ENCODE data around the gene SLITRK5.

Gene SLITRK5, protein sequence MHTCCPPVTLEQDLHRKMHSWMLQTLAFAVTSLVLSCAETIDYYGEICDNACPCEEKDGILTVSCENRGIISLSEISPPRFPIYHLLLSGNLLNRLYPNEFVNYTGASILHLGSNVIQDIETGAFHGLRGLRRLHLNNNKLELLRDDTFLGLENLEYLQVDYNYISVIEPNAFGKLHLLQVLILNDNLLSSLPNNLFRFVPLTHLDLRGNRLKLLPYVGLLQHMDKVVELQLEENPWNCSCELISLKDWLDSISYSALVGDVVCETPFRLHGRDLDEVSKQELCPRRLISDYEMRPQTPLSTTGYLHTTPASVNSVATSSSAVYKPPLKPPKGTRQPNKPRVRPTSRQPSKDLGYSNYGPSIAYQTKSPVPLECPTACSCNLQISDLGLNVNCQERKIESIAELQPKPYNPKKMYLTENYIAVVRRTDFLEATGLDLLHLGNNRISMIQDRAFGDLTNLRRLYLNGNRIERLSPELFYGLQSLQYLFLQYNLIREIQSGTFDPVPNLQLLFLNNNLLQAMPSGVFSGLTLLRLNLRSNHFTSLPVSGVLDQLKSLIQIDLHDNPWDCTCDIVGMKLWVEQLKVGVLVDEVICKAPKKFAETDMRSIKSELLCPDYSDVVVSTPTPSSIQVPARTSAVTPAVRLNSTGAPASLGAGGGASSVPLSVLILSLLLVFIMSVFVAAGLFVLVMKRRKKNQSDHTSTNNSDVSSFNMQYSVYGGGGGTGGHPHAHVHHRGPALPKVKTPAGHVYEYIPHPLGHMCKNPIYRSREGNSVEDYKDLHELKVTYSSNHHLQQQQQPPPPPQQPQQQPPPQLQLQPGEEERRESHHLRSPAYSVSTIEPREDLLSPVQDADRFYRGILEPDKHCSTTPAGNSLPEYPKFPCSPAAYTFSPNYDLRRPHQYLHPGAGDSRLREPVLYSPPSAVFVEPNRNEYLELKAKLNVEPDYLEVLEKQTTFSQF

DNA sequence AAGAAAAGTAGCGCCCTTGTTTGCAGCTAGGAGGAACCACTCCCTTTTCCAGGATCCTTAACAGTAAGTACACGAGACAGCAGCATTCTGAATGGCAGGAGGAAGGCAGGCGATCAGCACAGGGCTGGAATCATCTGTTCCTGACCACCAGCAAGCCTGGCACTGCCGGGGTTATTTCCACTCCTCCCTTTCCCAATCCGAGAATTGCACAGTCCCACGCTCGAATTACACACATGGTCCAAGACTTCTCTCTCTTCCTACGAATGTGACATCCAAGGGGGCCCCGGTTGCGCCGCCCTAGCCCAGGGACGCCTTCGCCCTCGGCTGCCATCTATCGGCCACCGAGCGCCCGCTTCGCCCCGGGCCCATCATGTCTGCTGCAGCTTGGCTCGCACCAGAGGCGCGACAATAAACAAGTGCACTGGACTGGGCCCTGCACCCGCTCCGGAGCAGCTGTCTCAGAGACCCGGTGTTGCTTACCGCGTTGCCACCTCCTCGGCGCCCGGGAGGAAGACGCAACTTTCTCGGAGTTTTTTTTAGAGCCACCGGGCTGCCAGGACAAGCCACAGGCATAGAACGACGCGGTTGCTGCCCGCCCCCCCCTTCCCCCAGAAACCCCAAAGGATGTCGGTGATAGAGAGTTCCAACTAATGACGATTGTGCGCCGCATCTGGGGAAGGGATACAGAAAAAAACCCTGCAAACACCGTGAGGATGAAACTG, at the start of gene SLITRK5:
Gene SLITRK5, plus strand, starts transcription at position 341 of the 722 bp plus-strand sequence. CDS start 4,018 bp downstream, outside the sequence.
- DNase-seq = peak; percentile 71

DNA sequence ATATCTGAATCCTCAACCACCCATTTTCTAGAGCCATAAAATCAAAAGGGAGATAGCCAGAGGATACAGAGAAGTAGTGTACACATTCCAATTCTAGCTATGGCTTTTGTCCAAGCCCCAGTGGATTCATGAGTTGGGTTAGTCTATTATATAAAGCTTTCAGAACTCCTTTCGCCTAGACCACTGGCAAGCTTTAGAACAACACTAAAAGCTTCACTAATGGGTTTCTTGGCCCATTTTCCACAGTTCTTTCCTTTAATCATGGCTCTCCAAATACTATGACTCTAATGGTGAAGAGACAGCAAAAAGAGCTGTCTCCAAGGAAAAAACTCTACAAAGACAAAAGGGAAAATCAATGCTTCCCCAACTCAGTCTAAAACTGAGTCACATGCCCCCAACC, 48.2 kb upstream of the SLITRK5 start:
- DNase-seq = no peak

DNA sequence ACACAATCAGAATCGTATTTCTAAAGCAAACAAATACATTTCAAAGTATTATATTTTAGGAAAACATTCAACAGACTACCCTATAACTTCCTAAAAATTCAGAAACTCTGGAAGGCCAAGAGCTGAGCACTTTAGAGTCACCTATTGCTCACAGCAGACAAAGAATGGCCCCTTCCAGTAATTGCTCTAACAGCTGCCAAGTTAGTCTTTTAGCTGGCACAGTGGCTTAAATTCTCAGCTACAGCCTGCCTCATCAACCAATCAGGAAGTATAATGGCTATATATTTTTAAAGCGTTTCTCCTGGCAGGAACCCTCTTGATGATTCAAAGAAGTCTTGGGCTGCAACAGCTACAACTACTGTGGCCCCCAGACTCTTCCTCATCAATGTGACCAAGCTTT, 14.9 kb upstream of the SLITRK5 start:
- DNase-seq = no peak

DNA sequence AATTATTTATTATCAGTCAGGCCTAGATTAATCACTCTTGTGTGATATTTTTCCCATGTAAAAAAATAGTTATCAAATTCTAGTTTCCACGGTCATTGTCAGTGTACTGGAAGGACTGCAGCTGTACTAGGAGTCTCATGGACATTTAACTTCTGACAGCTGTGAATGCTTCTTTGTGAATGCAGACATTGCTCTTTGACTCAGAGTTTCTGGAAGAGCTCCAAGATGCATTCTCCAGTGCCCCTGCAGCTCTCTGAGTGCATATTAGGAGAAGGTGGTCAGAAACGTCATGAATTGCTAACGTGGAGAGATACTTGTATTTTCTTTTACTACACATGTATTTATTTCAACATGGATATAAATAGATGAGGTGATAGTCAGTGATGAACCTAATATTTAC, 9.7 kb upstream of the SLITRK5 start:
- DNase-seq = no peak

DNA sequence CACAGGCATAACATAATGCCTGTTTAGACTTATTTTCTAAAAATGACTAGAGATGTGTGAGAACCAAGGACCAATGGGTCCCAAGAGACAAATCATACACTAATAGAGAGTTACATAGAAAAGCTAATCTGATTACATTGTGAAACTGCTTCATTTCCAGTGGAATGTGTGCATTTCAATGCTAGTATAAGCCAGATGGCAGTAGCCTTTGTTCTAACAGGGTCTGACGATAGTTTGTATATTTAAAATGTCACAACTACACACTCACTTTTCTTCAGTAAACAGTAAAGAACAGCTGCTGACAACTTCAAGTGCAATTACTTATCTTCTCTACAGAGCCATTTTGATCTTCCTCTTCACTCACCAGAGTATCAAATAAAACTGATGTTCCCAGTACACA, 4.3 kb upstream of the SLITRK5 start:
- no peak for DNase-seq

DNA sequence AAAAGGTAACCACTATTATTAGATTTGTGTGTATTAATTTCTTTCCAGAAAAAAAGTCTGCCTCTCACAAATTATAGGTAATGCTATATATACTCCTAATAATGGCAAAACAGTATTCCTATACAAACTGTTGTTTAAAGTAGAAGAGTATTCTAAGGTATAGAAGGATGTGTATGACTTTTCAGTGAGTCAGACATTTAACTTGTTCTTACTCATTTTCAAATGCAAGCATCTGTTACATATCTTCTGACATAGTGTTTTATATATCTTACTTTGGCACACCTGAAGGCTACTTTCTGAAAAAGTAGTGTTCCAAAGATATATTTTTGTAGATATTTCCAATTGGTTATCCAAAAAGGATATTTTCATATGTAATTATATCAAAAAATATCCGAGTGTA, 3.5 kb upstream of the SLITRK5 start:
- DNase-seq = no peak

DNA sequence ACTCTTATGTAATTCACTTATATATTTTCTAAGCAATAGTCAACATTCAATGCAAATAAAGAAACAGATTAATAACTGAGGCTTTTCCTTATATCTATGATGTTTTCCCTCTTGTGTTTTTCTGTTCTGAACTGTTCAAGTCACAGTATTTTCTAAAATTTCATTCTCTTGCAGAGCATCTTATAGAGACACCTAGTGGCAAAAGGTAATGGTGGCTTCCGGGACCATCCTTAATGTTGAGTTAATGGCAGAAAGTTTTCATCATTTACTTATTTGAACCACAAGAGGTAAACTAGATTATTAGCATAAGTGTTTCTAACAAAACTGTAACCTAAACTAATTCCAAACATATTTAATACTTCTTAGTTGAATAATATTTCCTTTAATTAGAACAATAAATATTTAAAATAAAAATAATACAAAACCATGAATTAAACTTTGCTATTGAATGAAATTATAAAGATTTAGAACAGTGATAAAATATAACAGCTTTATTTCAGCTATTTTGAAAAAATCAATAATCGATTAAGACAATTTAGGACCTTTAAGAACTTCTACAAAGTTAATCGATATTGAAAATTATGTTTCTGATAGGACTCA, 1.7 kb upstream of the SLITRK5 start:
- no peak for DNase-seq

DNA sequence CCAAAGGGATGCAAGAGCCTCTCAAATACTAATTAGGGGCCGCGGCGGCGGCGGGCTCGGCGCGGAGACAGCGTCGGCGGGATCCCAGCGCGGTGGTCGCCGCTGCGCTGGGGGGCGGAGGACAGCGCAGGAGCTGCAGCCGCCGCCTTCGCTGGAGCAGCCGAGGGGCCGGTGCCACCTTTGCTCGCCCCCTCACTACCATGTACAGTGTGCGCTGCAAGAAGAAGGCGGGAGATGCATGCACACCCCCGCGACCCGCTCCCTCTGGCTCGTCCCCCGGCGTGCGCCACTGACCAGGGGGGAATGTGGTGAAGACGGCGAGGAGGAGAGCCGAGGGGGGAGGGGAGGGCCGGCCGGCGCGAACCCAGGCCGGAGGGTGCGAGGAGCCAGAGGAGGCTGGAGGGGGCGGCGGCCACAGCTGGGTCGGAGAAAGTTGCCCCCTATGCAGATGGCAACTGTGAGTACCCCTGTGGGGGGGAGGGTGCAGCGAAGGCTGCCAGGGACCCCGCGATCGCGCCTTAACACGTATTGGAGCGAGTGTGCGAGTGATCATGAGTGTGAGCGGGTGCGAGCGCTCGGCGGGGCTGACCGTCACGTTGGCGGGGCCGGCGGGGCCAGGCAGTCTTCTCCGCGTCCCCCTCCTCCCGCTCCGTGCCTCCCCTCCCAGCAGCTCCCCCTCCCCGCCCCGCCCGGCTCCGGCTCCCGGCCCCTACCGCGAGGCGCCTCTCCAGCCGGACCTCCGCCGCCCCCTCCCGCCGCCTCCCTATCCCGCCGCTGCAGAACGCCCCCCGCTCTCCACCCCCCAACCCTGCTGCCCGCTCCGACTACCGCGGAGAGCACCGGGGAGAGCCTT, 808 bp downstream of the SLITRK5 start:
- DNase-seq = no peak

DNA sequence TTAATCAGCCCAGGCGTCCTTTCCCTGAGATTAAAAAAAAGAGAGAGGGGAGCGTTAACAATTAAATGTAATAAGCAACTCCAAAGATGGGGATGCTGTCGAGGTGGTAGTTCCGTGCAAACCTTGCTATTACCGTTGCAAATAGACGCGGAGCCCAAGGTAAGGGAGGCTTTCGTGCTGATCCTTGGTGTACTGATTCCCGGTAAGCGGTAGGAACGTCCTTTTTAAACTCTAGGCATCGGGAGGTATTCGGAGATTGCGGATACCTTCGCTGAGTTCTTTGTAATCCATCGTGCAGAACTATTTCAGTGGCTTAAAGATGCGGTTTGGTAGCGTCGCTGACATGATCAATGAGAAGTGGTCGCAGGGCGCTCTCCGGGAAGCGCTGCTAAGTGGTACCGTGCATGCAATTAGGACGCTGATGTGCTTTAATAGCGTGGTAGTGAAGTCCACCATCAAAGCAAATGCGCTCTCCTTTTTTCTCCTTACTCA, 3.1 kb downstream of the SLITRK5 start:
- DNase-seq = no peak

DNA sequence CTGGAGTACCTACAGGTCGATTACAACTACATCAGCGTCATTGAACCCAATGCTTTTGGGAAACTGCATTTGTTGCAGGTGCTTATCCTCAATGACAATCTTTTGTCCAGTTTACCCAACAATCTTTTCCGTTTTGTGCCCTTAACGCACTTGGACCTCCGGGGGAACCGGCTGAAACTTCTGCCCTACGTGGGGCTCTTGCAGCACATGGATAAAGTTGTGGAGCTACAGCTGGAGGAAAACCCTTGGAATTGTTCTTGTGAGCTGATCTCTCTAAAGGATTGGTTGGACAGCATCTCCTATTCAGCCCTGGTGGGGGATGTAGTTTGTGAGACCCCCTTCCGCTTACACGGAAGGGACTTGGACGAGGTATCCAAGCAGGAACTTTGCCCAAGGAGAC, 4.7 kb downstream of the SLITRK5 start:
- DNase-seq = no peak

DNA sequence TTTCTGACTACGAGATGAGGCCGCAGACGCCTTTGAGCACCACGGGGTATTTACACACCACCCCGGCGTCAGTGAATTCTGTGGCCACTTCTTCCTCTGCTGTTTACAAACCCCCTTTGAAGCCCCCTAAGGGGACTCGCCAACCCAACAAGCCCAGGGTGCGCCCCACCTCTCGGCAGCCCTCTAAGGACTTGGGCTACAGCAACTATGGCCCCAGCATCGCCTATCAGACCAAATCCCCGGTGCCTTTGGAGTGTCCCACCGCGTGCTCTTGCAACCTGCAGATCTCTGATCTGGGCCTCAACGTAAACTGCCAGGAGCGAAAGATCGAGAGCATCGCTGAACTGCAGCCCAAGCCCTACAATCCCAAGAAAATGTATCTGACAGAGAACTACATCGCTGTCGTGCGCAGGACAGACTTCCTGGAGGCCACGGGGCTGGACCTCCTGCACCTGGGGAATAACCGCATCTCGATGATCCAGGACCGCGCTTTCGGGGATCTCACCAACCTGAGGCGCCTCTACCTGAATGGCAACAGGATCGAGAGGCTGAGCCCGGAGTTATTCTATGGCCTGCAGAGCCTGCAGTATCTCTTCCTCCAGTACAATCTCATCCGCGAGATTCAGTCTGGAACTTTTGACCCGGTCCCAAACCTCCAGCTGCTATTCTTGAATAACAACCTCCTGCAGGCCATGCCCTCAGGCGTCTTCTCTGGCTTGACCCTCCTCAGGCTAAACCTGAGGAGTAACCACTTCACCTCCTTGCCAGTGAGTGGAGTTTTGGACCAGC, 5.3 kb downstream of the SLITRK5 start:
- DNase-seq = no peak

DNA sequence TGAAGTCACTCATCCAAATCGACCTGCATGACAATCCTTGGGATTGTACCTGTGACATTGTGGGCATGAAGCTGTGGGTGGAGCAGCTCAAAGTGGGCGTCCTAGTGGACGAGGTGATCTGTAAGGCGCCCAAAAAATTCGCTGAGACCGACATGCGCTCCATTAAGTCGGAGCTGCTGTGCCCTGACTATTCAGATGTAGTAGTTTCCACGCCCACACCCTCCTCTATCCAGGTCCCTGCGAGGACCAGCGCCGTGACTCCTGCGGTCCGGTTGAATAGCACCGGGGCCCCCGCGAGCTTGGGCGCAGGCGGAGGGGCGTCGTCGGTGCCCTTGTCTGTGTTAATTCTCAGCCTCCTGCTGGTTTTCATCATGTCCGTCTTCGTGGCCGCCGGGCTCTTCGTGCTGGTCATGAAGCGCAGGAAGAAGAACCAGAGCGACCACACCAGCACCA, 5.9 kb downstream of the SLITRK5 start:
- no peak for DNase-seq

DNA sequence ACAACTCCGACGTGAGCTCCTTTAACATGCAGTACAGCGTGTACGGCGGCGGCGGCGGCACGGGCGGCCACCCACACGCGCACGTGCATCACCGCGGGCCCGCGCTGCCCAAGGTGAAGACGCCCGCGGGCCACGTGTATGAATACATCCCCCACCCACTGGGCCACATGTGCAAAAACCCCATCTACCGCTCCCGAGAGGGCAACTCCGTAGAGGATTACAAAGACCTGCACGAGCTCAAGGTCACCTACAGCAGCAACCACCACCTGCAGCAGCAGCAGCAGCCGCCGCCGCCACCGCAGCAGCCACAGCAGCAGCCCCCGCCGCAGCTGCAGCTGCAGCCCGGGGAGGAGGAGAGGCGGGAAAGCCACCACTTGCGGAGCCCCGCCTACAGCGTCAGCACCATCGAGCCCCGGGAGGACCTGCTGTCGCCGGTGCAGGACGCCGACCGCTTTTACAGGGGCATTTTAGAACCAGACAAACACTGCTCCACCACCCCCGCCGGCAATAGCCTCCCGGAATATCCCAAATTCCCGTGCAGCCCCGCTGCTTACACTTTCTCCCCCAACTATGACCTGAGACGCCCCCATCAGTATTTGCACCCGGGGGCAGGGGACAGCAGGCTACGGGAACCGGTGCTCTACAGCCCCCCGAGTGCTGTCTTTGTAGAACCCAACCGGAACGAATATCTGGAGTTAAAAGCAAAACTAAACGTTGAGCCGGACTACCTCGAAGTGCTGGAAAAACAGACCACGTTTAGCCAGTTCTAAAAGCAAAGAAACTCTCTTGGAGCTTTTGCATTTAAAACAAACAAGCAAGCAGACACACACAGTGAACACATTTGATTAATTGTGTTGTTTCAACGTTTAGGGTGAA, 6.6 kb downstream of the SLITRK5 start:
- peak; percentile 28 for DNase-seq

DNA sequence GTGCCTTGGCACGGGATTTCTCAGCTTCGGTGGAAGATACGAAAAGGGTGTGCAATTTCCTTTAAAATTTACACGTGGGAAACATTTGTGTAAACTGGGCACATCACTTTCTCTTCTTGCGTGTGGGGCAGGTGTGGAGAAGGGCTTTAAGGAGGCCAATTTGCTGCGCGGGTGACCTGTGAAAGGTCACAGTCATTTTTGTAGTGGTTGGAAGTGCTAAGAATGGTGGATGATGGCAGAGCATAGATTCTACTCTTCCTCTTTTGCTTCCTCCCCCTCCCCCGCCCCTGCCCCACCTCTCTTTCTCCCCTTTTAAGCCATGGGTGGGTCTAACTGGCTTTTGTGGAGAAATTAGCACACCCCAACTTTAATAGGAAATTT, 7.2 kb downstream of the SLITRK5 start:
- DNase-seq = no peak

DNA sequence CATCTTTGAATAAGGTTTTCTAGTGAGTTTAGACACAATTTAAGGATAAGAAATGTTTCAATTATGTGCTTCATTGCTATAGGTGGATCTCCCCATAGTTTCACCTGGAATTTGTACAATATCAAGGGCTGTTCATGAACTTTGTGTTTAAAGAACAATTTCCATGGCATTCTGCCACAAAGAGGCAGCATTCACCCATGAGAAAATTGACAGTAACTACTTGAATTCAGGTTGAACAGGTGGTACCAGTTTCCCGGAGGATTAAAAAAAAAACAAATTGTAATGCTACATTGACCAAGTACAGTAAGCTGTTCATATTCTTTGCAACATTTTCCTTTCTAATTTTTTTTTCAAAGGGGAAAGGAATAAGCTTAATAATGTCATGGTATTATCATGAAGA, 9.1 kb downstream of the SLITRK5 start:
- no peak for DNase-seq

DNA sequence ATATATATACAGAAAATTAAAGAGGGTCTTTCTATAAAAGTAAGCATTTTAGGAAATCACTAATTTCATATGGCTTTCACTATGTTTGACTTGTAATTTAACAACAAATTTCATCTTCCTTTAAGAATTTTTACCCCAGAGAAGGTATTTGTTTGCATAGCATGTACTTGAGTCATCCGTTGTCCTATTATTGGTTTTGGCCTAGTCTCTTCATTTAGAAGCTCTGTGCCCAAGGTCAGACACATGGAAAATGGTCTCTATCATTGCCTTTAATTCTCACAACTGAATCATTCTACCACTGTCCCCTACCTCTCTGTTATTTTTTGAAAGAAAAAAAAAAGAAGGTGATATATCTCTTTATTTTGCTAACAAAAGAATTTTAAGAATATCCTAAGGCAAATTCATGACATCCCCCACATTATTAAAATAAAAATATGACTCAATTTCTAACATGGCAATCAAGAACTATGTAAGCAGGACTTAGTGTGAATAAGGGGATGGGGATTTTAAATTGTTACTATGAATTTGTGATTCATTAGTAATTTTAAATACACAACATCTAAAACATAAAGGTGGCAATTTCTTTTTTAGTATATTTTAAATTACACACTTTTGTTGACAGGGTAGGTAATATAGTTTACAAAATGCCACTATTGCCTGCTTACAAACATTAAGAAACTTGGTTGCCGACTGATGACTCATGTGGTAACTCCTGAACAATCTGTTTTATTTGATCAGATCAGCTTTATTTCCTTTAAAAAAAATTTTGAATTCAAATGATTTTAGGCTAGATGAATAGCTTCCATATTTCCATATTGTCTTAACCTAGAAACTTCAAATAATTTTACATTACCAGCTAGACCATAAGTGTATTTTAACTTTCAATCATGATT, 13.9 kb downstream of the SLITRK5 start:
- no peak for DNase-seq

DNA sequence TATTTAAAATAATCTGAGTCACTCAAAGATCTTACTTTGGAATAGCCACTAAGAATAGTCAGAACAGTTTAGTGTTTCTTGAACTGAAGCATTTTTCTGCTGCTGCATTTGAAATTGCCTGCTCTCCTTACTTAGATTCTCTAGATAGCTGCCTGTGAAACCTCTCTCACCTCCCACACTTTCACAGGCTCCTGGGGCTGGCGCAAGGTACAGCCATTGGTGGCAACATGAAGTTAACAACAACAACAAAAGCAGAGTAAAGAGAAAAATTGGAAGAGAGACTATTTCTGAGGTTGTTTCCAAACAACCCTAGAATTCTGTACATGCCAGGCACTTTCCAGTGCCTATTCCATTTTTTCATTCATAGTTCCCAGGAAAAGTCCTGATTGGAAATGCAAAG, 25.3 kb downstream of the SLITRK5 start:
- no peak for DNase-seq

DNA sequence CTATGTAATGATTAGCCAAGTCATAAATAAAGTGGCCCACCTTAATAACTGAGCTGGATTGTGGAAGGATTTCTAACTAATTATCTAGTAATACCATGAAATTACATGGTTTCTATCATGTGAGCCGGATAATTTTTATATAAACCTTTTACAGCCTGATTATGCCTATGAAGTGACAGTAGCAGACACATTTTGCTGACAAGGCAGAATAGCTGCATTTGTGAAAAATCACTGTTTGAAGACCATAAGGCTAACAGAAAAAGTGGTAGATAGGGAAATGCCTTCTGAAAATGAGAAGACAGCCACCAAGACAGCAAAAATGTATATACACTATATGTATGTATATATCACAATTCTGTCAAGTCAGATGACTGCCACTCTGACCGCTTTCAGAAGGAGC, 27.1 kb downstream of the SLITRK5 start:
- no peak for DNase-seq

DNA sequence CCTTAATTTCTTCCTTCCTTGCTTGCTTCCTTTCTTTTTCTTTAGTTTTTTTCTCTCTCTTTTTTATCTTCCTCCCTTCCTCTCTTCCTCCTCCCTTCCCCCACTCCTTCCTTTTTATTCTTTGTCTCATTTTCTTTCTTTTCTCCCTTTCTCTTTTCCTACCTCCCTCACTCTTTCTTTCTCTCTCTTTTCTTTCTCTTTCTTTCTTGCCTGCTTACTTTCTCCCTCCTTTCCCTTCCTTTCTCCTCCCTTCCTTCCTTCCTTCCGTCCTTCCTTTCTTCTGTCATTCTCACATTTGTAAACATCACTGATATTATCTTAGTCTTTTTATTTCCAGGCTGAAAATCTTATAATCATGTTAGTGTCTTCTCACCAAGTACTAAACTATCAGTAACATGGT, 38.8 kb downstream of the SLITRK5 start:
- no peak for DNase-seq

Data from stimulated activated CD4-positive, alpha-beta T cell treated with anti-CD3 and anti-CD28 coated beads, Interleukin-4, amount 100 ng/mL, for 1 hour (primary cell).